Ovary (tissue), 3 donors: ENCODE results near the gene MRPL14.

Experiments used
- EP300 ChIP-seq: sonication (generic); formaldehyde crosslinking; IDR thresholded peaks from one replicate; pipeline ENCODE4 v1.6.1; 2017; ENCODE audit warnings: antibody characterized with exemption
- POLR2A ChIP-seq: fragments of 450-650 bp; IDR thresholded peaks from one replicate; pipeline ENCODE4 v1.6.1; 2017; ENCODE audit warnings: antibody characterized with exemption, mild to moderate bottlenecking, moderate library complexity
- TF ChIP-seq, protein P1 (sequence below), 3 donors: fragments of 450-650 bp in 2 of 3; fragments of 200-600 bp in 1 of 3; IDR thresholded peaks; one replicate each; pipeline versions ENCODE4 v1.5.1 to v1.8.0; 2016 to 2022; ENCODE audit warnings: antibody characterized with exemption in 3 of 3, mild to moderate bottlenecking in 1 of 3
- donor health status: DM: no; HTN: no; CAD: no.

DNA sequence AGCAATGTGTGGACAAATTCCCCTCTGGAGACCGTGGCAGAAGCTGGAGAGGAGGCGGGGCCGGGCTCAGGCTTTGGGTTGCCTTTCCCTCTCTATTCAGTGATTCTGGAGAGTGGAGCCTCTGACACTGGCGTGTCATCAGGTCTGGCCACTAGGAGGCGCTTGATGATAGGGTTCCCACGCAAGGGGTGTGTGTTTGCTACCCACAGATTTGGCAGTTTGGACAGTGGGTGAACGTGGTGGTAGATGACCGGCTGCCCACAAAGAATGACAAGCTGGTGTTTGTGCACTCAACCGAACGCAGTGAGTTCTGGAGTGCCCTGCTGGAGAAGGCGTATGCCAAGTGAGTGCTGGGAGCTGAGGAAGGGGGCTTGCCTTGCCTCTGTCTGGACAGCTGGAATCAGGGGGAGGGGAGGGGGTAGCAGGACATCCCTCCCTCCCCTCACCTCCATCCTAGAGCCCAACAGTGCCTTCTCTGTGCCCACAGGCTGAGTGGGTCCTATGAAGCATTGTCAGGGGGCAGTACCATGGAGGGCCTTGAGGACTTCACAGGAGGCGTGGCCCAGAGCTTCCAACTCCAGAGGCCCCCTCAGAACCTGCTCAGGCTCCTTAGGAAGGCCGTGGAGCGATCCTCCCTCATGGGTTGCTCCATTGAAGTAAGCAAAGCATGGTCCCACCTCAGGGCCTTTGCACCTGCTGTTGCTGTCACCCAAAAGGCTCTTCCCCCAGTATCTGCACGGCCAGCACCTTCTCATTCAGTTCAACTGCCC lies 45.7 kb upstream of the MRPL14 start:
- TF ChIP-seq, protein P1, sequence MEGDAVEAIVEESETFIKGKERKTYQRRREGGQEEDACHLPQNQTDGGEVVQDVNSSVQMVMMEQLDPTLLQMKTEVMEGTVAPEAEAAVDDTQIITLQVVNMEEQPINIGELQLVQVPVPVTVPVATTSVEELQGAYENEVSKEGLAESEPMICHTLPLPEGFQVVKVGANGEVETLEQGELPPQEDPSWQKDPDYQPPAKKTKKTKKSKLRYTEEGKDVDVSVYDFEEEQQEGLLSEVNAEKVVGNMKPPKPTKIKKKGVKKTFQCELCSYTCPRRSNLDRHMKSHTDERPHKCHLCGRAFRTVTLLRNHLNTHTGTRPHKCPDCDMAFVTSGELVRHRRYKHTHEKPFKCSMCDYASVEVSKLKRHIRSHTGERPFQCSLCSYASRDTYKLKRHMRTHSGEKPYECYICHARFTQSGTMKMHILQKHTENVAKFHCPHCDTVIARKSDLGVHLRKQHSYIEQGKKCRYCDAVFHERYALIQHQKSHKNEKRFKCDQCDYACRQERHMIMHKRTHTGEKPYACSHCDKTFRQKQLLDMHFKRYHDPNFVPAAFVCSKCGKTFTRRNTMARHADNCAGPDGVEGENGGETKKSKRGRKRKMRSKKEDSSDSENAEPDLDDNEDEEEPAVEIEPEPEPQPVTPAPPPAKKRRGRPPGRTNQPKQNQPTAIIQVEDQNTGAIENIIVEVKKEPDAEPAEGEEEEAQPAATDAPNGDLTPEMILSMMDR (IDR thresholded peaks at IDR 0.05) = peak; percentile 69 to 87 (median 72)
- TF ChIP-seq EP300 (no peak), POLR2A (no peak)
